Activated CD8-positive, alpha-beta memory T cell treated with anti-CD3 and anti-CD28 coated beads, Interleukin-2, amount 50 U/mL, for 4 hours (primary cell): ENCODE data around the gene PRELP.
A peak's percentile ranks its signal among the peaks of the same experiment; 100 is the strongest.

Experiments used
- DNase-seq: peaks from one replicate; pipeline ENCODE4 v3.0.0-alpha.2; 2020

PRELP gene

DNA sequence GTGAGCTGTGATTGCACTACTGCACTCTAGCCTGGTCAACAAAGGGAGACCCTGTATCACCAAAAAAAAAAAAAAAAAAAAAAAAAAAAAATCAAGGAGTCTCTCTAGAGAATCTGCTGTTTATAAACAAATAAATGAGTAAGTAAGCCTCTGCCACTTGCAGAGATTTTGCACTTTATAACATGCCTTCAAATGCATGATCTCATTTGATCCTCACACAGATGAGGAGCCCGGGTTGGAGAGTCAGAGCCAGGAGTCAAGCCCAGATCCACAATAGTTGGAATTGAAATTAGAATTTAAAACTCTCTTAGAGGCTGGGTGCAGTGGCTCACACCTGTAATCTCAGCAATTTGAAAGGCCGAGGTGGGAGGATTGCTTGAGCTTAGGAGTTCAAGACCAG is 4.0 kb downstream of the PRELP start:
- no peak for DNase-seq

DNA sequence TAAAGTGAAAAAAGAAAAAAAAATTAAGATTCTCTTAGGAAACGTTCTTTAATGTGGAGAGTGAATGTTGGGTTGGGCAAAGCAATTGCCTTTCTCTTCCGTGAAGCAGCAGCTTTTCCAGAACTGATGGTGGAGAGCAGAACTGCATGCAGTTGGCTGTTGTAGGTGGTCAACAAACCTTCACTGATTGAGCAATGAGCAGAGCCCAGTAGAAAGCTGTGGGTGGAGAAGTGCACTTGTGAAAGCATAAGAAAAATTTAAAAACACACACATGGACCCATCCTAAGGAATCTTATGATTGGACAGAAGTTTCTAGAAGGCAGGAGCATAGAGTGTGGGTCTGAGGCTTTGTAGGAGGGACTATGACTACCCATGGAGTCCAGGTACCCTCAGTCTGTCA is 4.5 kb downstream of the PRELP start:
- DNase-seq = no peak

DNA sequence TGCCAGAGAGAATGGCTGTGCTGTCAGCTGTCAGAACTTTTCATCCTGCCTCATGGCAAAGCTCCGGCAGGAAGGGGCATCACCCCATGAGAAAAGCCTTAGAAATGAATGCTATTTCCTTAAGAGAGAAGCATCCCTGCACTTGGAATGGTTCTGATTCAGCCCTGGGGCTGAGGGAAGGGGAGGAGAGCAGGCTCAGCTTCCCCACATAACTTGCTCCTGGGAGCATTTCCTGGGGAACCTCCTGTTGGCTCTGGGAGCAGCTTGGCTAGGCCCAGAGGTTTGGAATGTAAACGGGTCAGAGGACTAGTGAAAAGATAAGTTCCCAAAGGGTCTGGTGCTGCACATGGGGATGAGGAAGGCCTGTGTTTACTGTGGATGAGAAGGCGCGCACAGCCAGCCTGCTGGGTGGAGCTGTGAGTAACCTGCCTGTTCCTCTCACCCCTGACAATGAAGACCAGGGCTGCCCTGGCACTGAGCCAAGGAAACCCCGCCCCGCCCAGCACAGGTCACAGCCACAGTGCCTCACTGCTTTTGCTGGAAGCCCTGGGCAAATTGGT is 5.0 kb downstream of the PRELP start:
- peak; percentile 49 for DNase-seq

DNA sequence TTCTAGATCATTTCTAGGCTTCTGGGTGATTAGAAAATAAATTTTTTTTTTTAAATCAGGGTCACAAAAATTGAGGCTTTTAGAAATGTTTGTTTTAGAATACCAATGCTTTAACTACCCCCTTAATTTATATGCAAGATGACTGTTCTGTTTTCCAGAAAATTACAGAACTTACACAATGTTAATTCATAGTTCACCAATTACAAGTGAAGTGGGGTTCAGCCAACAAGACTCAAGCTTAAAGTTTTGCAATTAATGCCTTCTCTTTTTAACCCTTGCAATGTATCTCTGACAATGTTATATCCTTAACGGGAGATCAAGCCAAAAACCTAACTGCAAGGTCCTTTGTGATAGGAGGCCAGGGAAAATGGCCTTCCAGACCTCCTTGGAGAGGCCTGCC is 5.6 kb downstream of the PRELP start:
- no peak for DNase-seq

DNA sequence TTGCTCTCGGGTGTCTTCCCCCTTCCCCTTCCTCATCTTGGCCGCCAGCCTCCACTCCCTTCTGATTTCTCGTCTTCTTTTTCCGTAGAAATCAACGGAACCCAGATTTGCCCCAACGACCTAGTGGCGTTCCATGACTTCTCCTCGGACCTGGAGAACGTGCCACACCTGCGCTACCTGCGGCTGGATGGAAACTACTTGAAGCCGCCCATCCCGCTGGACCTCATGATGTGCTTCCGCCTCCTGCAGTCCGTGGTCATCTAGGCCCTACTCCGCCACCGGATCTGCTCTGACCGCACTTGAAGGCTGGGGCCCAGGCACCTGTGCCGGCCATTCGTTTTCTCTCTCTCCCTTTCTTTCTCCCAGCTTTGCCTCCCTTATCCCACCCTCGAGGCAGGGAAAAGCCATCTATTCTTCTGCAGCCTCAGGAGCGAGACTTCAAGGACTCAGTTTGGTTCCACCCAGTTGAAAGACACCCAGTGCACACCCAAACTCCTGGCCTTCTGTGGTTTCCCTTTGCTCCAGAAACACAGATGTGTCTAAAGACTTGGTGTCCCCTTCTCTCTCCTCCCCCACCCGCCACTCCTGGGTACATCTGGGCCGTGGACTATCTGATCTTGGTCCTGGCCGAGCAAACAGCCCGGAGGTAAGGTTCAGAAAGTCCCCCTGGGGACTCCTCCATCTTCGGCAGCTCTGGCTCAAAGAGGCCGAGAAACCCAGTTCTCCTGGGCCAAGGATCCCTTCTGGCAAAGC is 11.2 kb downstream of the PRELP start:
- no peak for DNase-seq

DNA sequence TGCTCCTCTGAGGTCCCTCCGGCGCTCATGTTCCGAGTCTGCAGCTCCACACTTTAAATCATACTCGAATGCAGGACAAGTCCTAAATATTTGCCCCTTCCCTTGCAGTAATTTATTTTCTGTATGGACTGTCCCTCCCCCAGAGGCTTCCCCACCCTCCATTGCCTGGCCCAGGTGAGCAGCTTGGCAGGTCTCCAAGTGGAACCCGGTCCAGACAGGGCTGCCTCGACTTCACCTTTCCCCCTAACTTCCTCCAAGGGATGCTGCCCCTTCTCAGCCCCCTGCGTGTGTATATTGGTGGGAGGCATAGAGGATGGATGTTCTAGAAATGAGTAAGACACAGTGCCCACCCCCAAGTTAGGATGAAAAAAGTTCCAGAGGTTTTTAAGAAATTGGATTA is 12.9 kb downstream of the PRELP start:
- no peak for DNase-seq

DNA sequence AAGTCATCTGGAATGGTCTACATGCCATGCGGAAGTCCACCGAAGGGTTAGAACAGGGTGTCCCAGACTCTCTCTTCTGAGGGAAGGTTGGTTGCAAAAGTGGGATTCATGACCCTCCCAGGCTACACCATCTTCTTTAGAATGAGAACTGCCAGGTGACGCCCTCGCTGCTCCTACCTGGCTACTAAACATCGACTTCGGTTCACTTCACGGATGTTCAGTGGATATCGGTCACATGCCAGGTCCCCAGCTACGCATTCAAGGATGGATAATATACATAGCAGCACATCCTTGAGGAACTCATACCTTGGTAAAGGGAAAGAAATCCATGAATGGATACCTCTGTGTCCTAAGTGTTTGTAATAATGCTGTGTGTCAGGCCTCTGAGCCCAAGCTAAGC is 15.0 kb downstream of the PRELP start:
- DNase-seq = no peak

DNA sequence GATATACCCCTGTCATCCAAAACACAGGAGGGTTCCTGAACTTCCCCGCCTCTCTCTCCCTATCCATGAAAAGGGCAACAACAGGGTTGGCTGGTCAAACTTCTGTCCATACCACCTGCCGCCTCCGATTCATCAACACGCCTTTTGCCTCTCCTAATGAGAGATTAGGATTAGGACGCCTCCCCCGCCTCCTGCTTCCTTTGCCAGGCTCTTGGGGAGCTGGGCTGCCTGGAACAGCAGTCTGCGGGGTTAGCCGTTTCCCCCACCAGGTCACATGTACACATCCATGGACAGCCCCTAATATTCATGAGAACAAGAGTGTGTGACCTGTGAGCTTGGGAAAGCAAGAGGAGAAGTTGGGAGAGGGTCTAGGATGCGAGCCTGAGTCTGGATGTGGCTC is 16.1 kb downstream of the PRELP start:
- no peak for DNase-seq

DNA sequence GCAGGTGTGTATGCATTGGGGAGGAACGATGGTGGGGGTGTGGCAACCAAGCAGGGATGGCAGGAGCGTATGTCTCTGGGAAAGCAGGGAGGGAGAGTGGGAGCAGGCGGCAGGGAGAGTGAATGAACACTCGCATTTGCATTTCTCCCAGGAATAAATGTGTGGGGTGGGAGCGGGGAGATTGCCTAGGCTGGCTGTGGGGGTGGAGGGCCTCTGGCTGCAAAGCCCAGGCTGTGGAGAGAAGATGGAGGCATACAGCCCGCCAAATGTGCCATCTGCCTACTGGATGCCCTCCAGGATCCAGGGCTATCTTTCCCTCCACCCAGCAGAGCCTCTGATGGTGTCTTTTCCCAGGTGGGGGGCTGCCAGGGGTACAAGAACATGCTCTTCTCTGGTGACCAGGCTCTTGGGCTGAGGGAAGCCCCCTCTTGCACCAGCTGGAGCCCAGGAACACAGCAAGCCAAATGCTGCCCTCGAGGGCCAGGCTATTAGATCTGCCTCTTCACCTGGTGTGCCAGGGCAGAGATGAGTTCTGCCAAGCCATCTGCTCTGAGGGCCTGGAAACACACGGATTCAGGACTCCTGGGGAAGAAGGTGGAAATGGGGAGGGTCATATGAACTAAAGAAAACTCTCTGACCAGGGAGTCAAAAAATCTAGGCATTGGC is 16.6 kb downstream of the PRELP start:
- DNase-seq = no peak

DNA sequence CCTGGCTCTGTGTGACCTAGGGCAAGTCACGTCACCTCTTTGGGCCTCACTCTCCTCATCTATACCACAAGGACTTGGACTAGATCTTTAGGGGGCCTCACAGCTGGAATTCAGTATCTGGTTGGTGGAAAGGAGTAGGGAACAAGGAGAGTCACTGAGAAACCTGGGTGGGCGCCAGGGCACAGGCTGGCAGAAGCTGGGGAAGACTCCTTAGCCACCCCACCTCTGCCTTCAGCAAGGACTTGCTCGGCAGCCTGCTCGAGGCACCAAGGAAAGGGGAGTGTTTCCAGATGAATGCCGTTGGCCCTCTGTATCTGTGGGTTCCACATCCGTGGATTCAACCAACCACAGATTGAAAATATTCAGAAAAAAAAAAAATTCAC is 17.1 kb downstream of the PRELP start:
- DNase-seq = no peak

DNA sequence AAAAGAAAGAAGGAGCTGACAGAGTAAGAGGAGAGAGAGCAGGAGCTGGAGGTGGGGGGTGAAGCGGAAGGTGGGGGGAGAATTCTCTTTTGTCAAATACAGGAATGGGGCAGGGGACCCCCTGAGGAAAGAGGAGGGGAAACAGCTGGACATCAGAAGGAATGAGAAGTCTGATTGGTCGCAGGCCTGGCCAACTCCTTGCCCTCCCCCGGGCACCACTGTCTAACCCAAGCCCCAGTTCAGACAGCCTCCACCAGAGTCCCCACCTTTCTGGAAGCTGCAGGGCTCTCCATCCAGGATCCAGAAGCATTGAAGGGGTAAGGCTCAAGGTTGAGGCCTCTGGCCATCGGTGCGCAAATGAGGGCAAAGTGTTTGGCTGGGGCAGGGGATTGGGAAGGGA is 18.3 kb downstream of the PRELP start, which contains the start of gene OPTC:
TSS of gene OPTC (plus strand) at position 253 of the 400 bp plus-strand sequence. CDS start 1,853 bp downstream, outside the sequence.
- DNase-seq = no peak

DNA sequence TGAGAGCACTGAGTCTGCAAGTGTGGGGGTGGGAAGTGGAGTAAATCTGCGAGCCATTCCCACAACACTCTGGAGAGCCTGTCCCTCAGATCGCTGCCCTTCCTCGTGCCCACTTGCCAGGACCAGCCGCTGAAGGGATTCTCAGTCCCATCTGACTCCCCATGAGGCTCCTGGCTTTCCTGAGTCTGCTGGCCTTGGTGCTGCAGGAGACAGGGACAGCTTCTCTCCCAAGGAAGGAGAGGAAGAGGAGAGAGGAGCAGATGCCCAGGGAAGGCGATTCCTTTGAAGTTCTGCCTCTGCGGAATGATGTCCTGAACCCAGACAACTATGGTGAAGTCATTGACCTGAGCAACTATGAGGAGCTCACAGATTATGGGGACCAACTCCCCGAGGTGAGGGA is 20.2 kb downstream of the PRELP start:
- DNase-seq = no peak

DNA sequence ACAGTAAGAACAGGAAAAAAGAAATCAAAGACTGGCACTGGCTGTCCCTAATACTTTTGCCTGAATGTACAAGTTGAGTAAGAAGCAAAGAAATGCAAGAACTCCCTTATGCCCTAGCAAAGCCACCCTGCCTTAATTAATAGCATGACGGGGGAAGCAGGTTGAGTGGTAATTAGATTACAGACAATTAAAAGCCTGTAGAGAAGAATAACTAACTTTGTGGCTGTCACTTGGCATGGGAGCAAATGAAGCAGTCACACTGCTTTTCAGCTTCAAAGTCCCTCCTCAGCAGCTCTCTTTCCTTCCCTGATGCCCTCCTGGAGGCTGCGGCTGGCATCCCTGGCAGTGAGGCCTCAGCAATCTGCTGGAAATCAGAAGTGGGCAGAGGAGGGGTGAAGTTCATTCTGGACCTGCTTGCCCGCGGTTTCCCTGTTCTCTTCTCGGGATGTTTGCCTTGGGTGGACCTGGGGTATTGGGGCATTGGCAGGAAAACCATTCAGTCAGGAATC is 21.7 kb downstream of the PRELP start:
- DNase-seq = no peak

DNA sequence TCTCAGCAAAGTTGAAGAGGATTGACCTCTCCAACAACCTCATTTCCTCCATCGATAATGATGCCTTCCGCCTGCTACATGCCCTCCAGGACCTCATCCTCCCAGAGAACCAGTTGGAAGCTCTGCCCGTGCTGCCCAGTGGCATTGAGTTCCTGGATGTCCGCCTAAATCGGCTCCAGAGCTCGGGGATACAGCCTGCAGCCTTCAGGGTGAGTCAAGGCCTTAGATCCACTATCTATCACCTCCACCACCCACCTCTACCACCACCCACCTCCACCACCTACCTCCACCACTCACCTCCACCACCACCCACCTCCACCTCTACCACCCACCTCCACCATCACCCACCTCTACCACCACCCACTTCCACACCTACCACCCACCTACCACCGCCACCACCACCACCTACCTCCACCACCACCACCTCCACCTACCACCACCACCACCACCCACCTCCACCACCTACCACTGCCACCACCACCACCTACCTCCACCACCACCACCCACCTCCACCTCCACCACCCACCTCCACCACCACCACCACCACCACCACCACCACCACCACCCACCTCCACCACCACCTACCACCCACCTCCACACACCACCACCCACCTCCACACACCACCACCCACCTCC is 24.2 kb downstream of the PRELP start:
- DNase-seq = no peak

DNA sequence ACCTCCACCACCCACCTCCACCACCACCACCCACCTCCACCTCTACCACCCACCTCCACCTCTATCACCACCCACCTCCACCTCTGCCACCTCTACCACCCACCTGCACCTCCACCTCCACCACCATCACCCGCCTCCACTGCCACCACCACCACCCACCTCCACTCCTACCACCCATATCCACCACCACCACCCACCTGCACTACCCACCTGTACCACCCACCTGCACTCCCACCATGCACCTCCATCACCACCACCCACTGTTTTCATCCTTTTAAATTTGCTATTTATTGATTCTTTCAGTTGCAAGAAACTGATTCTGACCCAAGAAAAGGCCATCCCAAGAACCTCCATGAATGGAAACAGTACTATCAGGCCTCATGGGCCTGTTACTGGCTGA is 24.7 kb downstream of the PRELP start:
- no peak for DNase-seq

DNA sequence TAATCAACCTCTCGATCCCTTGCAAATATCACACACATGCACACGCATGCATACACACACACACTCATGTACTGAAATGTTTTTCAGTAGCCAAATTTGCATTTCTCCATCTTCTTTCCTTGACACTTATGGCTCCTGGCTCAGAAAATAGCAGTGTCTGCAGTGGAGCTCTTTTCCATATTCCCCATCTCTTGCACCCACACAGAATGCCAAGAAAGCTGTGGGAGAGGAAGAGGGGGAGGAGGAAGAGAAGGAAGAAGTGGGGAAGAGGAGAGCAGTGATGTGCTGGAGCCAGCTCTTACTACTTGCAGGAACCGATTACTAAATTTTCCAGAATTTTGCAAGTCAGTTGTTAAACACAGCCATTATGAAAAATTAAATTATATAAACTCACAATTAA is 28.2 kb downstream of the PRELP start:
- no peak for DNase-seq

DNA sequence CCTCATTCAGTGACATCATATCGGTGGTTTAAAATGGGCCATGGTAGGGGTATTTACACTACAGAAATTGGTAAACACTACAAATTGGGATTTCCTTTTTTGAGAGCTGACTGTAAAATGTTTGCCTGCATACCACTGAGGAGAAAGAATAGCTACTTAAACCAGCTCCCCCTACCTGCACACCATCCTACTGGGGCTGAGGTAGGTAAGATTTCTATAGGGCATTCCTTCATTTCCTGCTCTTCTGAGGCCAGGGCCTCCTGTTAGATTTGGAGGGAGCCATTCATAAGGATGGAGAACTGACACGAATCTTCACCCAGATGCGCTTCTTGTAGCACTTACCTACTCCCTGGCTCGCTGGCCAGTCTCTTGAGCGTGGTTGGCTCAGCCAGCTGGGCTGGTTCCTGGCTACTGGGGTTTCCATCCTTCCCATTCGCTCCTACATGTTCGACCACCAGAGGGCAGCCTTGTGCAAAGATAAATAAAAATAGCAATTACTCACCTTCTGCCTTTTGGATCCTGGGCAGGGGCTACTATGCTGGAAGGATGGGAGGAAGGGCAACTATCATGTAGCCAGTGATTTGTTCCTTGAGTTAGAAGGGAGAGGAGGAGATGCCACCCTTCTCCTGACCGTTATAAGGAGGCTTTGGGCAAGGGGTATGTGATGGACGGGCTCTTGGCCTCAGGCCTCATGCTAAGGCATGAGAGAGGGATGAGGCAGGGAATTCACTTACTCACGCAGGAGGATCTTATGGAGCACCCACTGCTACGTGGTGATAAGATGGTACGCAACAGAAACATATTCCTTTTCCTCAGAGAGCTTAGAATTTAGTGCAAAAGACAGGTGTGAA is 29.0 kb downstream of the PRELP start:
- peak; percentile 80 for DNase-seq

DNA sequence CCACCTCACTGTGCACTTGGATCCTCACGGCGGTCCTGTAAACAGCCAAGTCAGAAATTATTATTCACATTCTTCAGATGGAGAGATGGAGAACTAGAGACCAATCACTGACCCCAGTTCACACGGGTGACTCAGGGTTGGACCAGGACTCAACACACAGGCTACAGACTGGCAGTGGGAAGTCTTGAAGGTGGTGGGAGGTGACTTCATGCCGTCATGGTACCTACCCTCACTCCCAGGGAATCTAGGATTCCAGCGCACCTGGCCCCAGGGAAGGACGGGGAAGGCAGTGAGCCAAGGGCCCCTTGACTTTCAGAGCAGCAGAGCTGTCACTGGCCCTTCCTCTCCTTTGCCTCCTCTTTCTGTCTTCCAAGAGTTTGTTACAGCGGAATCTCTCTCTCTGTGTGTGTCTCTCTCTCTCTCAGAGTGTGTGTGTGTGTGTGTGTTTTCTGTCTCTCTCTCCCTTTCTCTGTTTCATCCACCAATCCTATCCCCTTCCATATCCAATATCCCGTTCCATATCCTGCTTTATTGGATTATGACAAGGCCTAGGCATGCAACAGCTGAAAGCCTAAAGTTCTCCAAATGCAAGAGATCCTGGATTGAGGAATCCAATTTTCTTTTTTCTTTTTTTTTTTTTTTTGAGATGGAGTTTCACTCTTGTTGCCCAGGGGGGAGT is 30.1 kb downstream of the PRELP start:
- DNase-seq = no peak

DNA sequence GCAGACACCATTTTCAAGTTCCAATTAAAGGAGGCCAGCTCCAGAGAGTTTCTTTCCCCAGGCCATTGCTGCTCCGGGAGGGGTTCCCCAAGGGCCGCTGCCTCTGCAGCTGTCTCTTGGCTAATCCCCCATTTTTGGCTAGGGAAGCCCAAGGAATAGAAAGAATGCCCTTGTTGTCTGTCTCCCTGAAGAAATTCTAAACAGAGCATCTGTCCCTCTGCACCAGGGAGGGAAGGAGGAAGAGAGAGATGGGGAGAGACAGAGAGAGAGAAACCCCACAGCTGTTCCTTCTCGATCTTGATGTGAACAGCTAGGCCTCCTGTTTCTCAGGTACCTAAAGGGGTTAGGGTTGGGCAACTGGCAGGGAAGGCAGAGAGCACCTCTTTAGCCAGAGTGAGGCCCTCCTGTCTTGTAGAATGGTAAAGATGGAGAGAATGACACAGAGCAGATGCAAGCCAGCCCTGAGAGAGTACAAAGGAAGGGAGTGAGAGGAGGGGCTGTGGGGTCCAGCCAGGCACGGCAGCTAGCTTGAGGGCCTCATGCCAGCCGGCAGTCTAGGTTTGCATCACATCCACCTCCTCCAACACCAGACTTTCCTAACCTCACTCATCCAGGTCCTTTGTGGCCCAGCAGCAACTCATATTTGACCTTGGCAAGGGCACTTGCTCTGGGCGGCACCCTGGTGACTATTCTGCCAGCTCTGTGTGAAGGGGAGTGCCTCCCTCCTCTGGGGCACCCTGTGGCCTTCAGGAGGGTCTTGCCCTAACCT is 31.4 kb downstream of the PRELP start:
- DNase-seq = no peak

DNA sequence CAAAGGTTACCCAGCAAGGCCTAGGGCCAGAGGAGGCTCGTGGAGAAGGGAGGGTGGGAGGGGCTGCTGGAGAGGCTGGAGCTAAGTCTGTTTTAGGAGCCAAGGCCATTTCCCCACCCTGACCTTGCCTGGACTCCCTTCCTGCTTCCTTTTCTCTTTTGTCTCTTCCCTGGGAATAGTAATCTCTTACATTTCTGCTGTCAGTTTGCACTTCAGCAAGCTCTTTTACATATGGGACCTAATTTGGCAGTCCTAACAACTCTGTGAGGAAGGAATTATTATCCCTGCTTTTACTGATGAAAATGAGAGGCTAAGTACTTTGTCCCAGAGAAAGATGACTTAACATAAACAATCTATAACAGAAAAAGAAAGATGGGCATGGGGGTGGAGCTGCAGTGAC is 32.2 kb downstream of the PRELP start:
- DNase-seq = no peak

DNA sequence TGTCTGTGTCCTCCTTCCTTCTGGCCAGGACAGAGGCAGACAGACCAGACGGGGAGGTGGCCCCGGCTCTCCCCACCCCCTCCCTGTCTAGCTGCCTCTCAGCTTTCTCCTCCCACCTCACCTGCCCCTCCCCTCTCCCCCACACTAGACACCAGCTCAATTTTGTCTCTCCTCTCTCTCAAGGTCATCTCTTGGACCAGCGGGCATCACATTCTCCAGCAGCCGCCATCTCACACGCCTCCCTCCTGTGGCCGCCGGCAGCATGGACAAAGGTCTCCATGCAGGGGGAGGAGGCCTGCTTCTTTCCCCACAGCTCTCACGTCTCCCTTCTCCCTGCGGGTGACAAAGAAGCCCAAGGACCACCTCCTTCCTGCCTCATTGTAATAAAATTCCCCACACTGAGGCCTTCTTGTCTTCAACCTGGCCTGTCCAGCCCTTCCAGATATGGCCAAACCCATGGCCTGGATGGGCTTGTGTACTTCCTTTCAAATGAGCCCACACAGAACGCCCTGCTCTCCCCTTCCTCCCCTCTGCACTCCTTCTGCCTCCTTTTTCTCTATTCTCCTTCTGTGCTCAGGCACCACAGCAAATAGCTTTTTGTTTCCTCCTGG is 33.0 kb downstream of the PRELP start:
- DNase-seq = no peak
